IMR-90 (cell line): ENCODE measurements around the gene NFKB1. TPM values are rescaled to one million over a fixed set of nuclear protein-coding genes. Genes with fewer than 3 reads are reported as not detected.

Source experiments
- ATAC-seq: fragments of 200-7000 bp; cut with Tn5 transposase; 2 replicates; pipeline ENCODE4 v1.9.1; 2020; ENCODE audit warnings: low read depth, mild to moderate bottlenecking, moderate library complexity
- BruUV-seq: library from RNA; stranded (reverse); fragments of 400-500 nt; replicated peaks from 2 replicates; lab custom pipeline; 2021; lab: Mats Ljungman, UMichigan
- CTCF ChIA-PET: fragments of 300-600 bp; formaldehyde crosslinking; extraction: SDS; loops from one replicate; lab custom pipeline; 2021; ENCODE audit warnings: antibody characterized with exemption; lab: Yijun Ruan, JAX
- POLR2A ChIA-PET: fragments of 300-600 bp; sonication (Branson Sonifier 250); formaldehyde crosslinking; loops from one replicate; lab custom pipeline; 2022; ENCODE audit warnings: antibody characterized with exemption; ENCODE audit not compliant: unreplicated experiment; lab: Charles Lee
- DNase-seq: peaks from one replicate; pipeline ENCODE4 v3.0.0; 2013
- H2AFZ ChIP-seq: replicated peaks from 2 replicates; pipeline ENCODE3; 2013; ENCODE audit warnings: low read length, mild to moderate bottlenecking; ENCODE audit not compliant: poor library complexity
- H2AK5ac ChIP-seq: 2 replicates; pipeline ENCODE4 v1.6.1; 2013; ENCODE audit warnings: low read depth, low read length, inconsistent platforms
- H2AK9ac ChIP-seq: replicated peaks from 2 replicates; pipeline ENCODE3; 2013; ENCODE audit warnings: mild to moderate bottlenecking, low read depth, low read length, moderate library complexity; ENCODE audit not compliant: poor library complexity
- H2BK120ac ChIP-seq: 2 replicates; pipeline ENCODE4 v1.6.1; 2013; ENCODE audit warnings: low read depth, low read length, inconsistent platforms
- H2BK15ac ChIP-seq: 3 replicates; pipeline ENCODE4 v1.6.1; 2013; ENCODE audit warnings: low read depth, low read length, inconsistent platforms
- H2BK20ac ChIP-seq: 2 replicates; pipeline ENCODE4 v1.6.1; 2013; ENCODE audit warnings: low read depth, mild to moderate bottlenecking, inconsistent platforms, low read length, moderate library complexity
- H2BK5ac ChIP-seq: 2 replicates; pipeline ENCODE4 v1.6.1; 2013; ENCODE audit warnings: mild to moderate bottlenecking, low read depth, low read length, inconsistent platforms; ENCODE audit not compliant: poor library complexity, severe bottlenecking
- H3K14ac ChIP-seq: replicated peaks from 2 replicates; pipeline ENCODE4 v1.6.1; 2013; ENCODE audit warnings: low read depth, low read length, inconsistent platforms
- H3K18ac ChIP-seq: 2 replicates; pipeline ENCODE4 v1.6.1; 2013; ENCODE audit warnings: low read depth, low read length, control low read depth
- H3K23ac ChIP-seq: 2 replicates; pipeline ENCODE4 v1.6.1; 2013; ENCODE audit warnings: low read depth, low read length, inconsistent platforms
- H3K27ac ChIP-seq: 2 replicates; pipeline ENCODE4 v1.5.1; 2013; ENCODE audit warnings: mild to moderate bottlenecking, control low read depth, low read length; ENCODE audit not compliant: insufficient read depth
- H3K27me3 ChIP-seq: 2 replicates; pipeline ENCODE4 v1.6.1; 2013; ENCODE audit warnings: low read length; ENCODE audit not compliant: control insufficient read depth, insufficient read depth
- H3K36me3 ChIP-seq: 2 replicates; pipeline ENCODE4 v1.6.1; 2013; ENCODE audit warnings: low read length, mixed read lengths; ENCODE audit not compliant: control insufficient read depth, insufficient read depth
- H3K4ac ChIP-seq: 2 replicates; pipeline ENCODE4 v1.6.1; 2013; ENCODE audit warnings: low read depth, low read length, inconsistent platforms
- H3K4me1 ChIP-seq: 2 replicates; pipeline ENCODE4 v1.6.1; 2013; ENCODE audit warnings: low read length, mixed read lengths; ENCODE audit not compliant: control insufficient read depth, insufficient read depth
- H3K4me2 ChIP-seq: 2 replicates; pipeline ENCODE4 v1.6.1; 2013; ENCODE audit warnings: low read depth, mild to moderate bottlenecking, control low read depth, low read length, moderate library complexity
- H3K4me3 ChIP-seq: 2 replicates; pipeline ENCODE4 v1.5.1; 2013; ENCODE audit warnings: low read depth, mild to moderate bottlenecking, control low read depth, low read length, moderate library complexity; ENCODE audit not compliant: insufficient read depth
- H3K56ac ChIP-seq: 2 replicates; pipeline ENCODE4 v1.6.1; 2013; ENCODE audit warnings: low read length, inconsistent platforms; ENCODE audit not compliant: insufficient read depth; ENCODE audit errors: extremely low read depth
- H3K79me1 ChIP-seq, 2 experiments: 2 replicates each; pipeline ENCODE4 v1.6.1; 2013; ENCODE audit warnings: low read length in 2 of 2, inconsistent platforms in 1 of 2, low read depth in 1 of 2
- H3K9ac ChIP-seq: 2 replicates; pipeline ENCODE4 v1.6.1; 2013; ENCODE audit warnings: low read depth, low read length, control low read depth
- H3K9me1 ChIP-seq: 2 replicates; pipeline ENCODE4 v1.6.1; 2013; ENCODE audit warnings: low read length, inconsistent platforms; ENCODE audit not compliant: insufficient read depth
- H3K9me3 ChIP-seq: 2 replicates; pipeline ENCODE4 v1.6.1; 2013; ENCODE audit warnings: low read length; ENCODE audit not compliant: control insufficient read depth, insufficient read depth
- H4K20me1 ChIP-seq: 2 replicates; pipeline ENCODE4 v1.6.1; 2013; ENCODE audit warnings: low read length, inconsistent platforms; ENCODE audit not compliant: insufficient read depth
- H4K5ac ChIP-seq: 2 replicates; pipeline ENCODE4 v1.6.1; 2013; ENCODE audit warnings: mild to moderate bottlenecking, low read depth, low read length, control low read depth
- H4K8ac ChIP-seq, 2 experiments: 2 replicates each; pipeline ENCODE4 v1.6.1; 2013; ENCODE audit warnings: low read depth in 2 of 2, low read length in 2 of 2, control low read depth in 1 of 2, inconsistent platforms in 1 of 2
- H4K91ac ChIP-seq: 2 replicates; pipeline ENCODE4 v1.6.1; 2013; ENCODE audit warnings: low read depth, low read length, inconsistent platforms; ENCODE audit not compliant: insufficient read depth
- BHLHE40 ChIP-seq: fragments of 150-350 bp; IDR thresholded peaks from 2 replicates; pipeline ENCODE4 v1.6.1; 2016; ENCODE audit warnings: mild to moderate bottlenecking, low read depth, low read length
- CEBPB ChIP-seq: IDR thresholded peaks from 2 replicates; pipeline ENCODE4 v1.6.1; 2012; ENCODE audit warnings: low read depth, low read length, improper control_type of control experiment
- CHD1 ChIP-seq: IDR thresholded peaks from 2 replicates; pipeline ENCODE4 v1.6.1; 2012; ENCODE audit warnings: low read depth, low read length, improper control_type of control experiment
- ELK1 ChIP-seq: fragments of 150-350 bp; IDR thresholded peaks from 2 replicates; pipeline ENCODE4 v1.6.1; 2016; ENCODE audit warnings: low read depth, mild to moderate bottlenecking, low read length, moderate library complexity, borderline replicate concordance
- FOS ChIP-seq: fragments of 150-350 bp; IDR thresholded peaks from 2 replicates; pipeline ENCODE4 v1.6.1; 2016; ENCODE audit warnings: low read depth, low read length
- MAFK ChIP-seq: IDR thresholded peaks from 2 replicates; pipeline ENCODE4 v1.6.1; 2012; ENCODE audit warnings: low read depth, low read length, improper control_type of control experiment
- MAZ ChIP-seq: IDR thresholded peaks from 2 replicates; pipeline ENCODE4 v1.6.1; 2012; ENCODE audit warnings: low read depth, mild to moderate bottlenecking, low read length, improper control_type of control experiment, moderate library complexity, borderline replicate concordance
- MXI1 ChIP-seq: IDR thresholded peaks from 2 replicates; pipeline ENCODE4 v1.6.1; 2012; ENCODE audit warnings: low read depth, mild to moderate bottlenecking, low read length, moderate library complexity, borderline replicate concordance
- NFE2L2 ChIP-seq: fragments of 150-350 bp; IDR thresholded peaks from 2 replicates; pipeline ENCODE4 v1.6.1; 2016; ENCODE audit warnings: low read depth, mild to moderate bottlenecking, low read length
- POLR2A ChIP-seq: IDR thresholded peaks from 2 replicates; pipeline ENCODE4 v1.6.1; 2012; ENCODE audit warnings: mild to moderate bottlenecking, low read depth, low read length
- RAD21 ChIP-seq: IDR thresholded peaks from 2 replicates; pipeline ENCODE4 v1.6.1; 2012; ENCODE audit warnings: low read length, improper control_type of control experiment
- RCOR1 ChIP-seq: IDR thresholded peaks from 2 replicates; pipeline ENCODE4 v1.6.1; 2012; ENCODE audit warnings: mild to moderate bottlenecking, low read length, improper control_type of control experiment; ENCODE audit not compliant: insufficient replicate concordance
- RFX5 ChIP-seq: IDR thresholded peaks from 2 replicates; pipeline ENCODE4 v1.8.0; 2012; ENCODE audit warnings: low read depth, mild to moderate bottlenecking, low read length, moderate library complexity
- SMC3 ChIP-seq: fragments of 150-350 bp; IDR thresholded peaks from 2 replicates; pipeline ENCODE4 v1.6.1; 2016; ENCODE audit warnings: low read depth, mild to moderate bottlenecking, antibody characterized with exemption, low read length, moderate library complexity
- WGBS, 2 experiments: methylation state at CpG; one replicate each; pipeline versions ENCODE4 v1.1.5 to v1.1.7; 2013; ENCODE audit warnings: missing lambda C conversion rate in 2 of 2; ENCODE audit not compliant: insufficient read length in 1 of 2; ENCODE audit errors: extremely low coverage in 2 of 2; 5-methylcytosine and 5-hydroxymethylcytosine counted together
- dilution Hi-C: fragments of 300-500 bp; cut with HindIII; formaldehyde crosslinking; loops from one replicate; pipeline ENCODE4 v1.14.3; 2018; ENCODE audit warnings: low sequenced_read_pairs; ENCODE audit not compliant: unreplicated experiment
- in situ Hi-C: fragments of 300-500 bp; cut with MboI; formaldehyde crosslinking; loops from 3 replicates; pipeline ENCODE4 v1.14.3; 2019; ENCODE audit warnings: low sequenced_read_pairs, inconsistent platforms, mixed read lengths
- intact Hi-C: fragments of 100-400 bp; cut with micrococcal nuclease; formaldehyde crosslinking; loops from 2 replicates; pipeline ENCODE4 v1.10.0; 2022
- polyA plus RNA-seq, 3 experiments: library from polyadenylated mRNA; depleted of rRNA; stranded (reverse); fragments of >200 nt; gene quantifications; 2 replicates each; pipeline ENCODE4 v1.2.3, GENCODE V29; 2012; ENCODE audit warnings: low replicate concordance in 1 of 3
- total RNA-seq: library from RNA; depleted of rRNA; stranded (reverse); fragments of >200 nt; gene quantifications from 2 replicates; pipeline ENCODE4 v1.2.3, GENCODE V29; 2012
- TF ChIP-seq, protein P1 (sequence below): conservative IDR thresholded peaks from 2 replicates; pipeline ENCODE4 v1.5.1; 2012; ENCODE audit warnings: mild to moderate bottlenecking, low read depth, low read length, improper control_type of control experiment
- TF ChIP-seq, protein P2 (sequence below): fragments of 150-350 bp; IDR thresholded peaks from 2 replicates; pipeline ENCODE4 v1.6.1; 2017; ENCODE audit warnings: mild to moderate bottlenecking, antibody characterized with exemption, low read length, low read depth

The NFKB1 gene
- total and polyA plus RNA-seq, 2 of the 4 experiments (the other 2 are of a cell fraction), result 19.8 to 24.6 TPM

- Histone ChIP-seq H2BK120ac (no peak overlapping the region), H2AK5ac (no peak overlapping the region), H3K14ac (no peak overlapping the region), H3K23ac (no peak overlapping the region), H3K79me1 (peaks cover 0 to 3% of the 10 kb centered on the region in 2 experiments; a peak in 2 of 4 replicates), H3K4me3 (no peak overlapping the region), H4K20me1 (no peaks in the 10 kb centered on the region), H4K5ac (no peak overlapping the region), H4K91ac (no peak overlapping the region), H2AK9ac (no peak overlapping the region), H3K18ac (no peak overlapping the region), H3K4me1 (peaks cover 8% of the 10 kb centered on the region), H2BK15ac (no peak overlapping the region), H3K56ac (no peak overlapping the region), H2BK5ac (no peak overlapping the region), H3K4ac (no peak overlapping the region), H3K27ac (no peak overlapping the region), H4K8ac (no peak overlapping the region), H3K9me1 (peaks cover 6% of the 10 kb centered on the region), H2AFZ (no peak overlapping the region), H3K9me3 (peaks cover 4% of the 10 kb centered on the region; the same call in 1 of the 2 replicates), H3K27me3 (no peaks in the 10 kb centered on the region), H3K4me2 (no peak overlapping the region), H3K36me3 (peaks cover 17% of the 10 kb centered on the region), H2BK20ac (no peak overlapping the region), H3K9ac (no peak overlapping the region)
- ATAC-seq (no peak), DNase-seq (no peak)
- intact Hi-C loops (loop anchor here (10.0 kb wide), 1 partner anchor 89 kb away; the partner anchor contains the start of gene NFKB1), dilution Hi-C loops (no loop called here), in situ Hi-C loops (no loop called here)
- ChIA-PET POLR2A (no interaction called here), CTCF (no interaction called here)
- no TSS peak for BruUV-seq
- WGBS, 2 experiments, result no CpG with 5 or more reads among the region's 2 CpGs
- TF ChIP-seq SMC3, result no peak
- TF ChIP-seq, protein P1, sequence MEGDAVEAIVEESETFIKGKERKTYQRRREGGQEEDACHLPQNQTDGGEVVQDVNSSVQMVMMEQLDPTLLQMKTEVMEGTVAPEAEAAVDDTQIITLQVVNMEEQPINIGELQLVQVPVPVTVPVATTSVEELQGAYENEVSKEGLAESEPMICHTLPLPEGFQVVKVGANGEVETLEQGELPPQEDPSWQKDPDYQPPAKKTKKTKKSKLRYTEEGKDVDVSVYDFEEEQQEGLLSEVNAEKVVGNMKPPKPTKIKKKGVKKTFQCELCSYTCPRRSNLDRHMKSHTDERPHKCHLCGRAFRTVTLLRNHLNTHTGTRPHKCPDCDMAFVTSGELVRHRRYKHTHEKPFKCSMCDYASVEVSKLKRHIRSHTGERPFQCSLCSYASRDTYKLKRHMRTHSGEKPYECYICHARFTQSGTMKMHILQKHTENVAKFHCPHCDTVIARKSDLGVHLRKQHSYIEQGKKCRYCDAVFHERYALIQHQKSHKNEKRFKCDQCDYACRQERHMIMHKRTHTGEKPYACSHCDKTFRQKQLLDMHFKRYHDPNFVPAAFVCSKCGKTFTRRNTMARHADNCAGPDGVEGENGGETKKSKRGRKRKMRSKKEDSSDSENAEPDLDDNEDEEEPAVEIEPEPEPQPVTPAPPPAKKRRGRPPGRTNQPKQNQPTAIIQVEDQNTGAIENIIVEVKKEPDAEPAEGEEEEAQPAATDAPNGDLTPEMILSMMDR, result no peak
- TF ChIP-seq MXI1, result no peak
- TF ChIP-seq RAD21, result no peak
- no peak for TF ChIP-seq ELK1
- no peak for TF ChIP-seq MAZ
- TF ChIP-seq POLR2A, result no peak
- no peak for TF ChIP-seq CEBPB
- no peak for TF ChIP-seq BHLHE40
- TF ChIP-seq, protein P2, sequence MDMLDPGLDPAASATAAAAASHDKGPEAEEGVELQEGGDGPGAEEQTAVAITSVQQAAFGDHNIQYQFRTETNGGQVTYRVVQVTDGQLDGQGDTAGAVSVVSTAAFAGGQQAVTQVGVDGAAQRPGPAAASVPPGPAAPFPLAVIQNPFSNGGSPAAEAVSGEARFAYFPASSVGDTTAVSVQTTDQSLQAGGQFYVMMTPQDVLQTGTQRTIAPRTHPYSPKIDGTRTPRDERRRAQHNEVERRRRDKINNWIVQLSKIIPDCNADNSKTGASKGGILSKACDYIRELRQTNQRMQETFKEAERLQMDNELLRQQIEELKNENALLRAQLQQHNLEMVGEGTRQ, result no peak
- TF ChIP-seq RCOR1, result no peak
- no peak for TF ChIP-seq FOS
- no peak for TF ChIP-seq CHD1
- TF ChIP-seq MAFK, result no peak
- TF ChIP-seq NFE2L2, result no peak
- TF ChIP-seq RFX5, result no peak
Measured at GRCh38 chr4:102594000-102594399, 92.8 kb downstream of the NFKB1 start.
